ENCODE results near the gene STMND1.

The STMND1 gene

GRCh38 chr6:17167327-17167979 is 65.6 kb downstream of the STMND1 start:
- DNase-seq = peak; percentile 69 to 87

- no peak for DNase-seq
These were observed 67.4 kb downstream of the STMND1 start for GRCh38 chr6:17169291-17169690.

GRCh38 chr6:17169711-17170110 is 67.9 kb downstream of the STMND1 start:
- DNase-seq = no peak

DNA sequence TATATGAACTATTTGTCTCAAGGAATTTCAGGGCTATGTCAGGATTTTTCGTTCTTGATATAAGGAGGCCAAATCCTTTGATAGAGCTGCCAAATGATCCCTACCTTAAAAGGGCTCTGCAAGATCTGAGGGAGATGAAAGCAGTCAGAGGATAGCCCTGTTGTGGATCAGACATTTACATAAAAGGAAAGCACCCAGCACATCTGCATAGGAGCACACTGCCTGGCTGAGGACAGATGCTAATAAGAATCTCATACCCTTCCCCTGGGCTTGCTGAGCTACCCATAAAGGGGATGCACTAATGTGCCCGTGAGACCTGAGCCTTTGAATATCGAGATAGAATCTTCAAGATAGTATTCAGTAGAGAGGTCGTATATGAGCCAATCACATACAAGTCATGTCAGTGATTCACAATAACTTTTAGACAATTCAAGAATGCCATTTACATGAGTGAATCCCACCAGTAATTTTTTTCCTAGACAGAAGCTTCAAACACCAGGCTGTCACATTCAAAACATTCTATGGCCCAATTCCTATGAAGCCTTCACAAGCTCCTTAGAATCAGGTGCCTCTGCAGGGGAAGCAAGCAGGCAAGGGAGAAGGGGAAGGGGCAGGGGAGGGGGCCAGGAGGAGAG is 71.1 kb downstream of the STMND1 start:
- DNase-seq = no peak

GRCh38 chr6:17178326-17178725 is 76.5 kb downstream of the STMND1 start:
- DNase-seq = no peak

GRCh38 chr6:17178754-17179529 is 77.1 kb downstream of the STMND1 start:
- DNase-seq = peak in 1 of 2 experiments; percentile 78

GRCh38 chr6:17179530-17180073 is 77.8 kb downstream of the STMND1 start:
- no peak for DNase-seq

All from NCI-H524 (cell line).